CD8-positive, alpha-beta memory T cell (primary cell): Measurements from ENCODE around the gene SPAG6. TPM values are rescaled to one million over a fixed set of nuclear protein-coding genes. Genes with fewer than 3 reads are reported as not detected.

ENCODE experiments used
- CTCF ChIA-PET: fragments of 350-600 bp; sonication (Branson Sonifier 250); formaldehyde crosslinking; loops from one replicate; lab custom pipeline; 2021; ENCODE audit warnings: antibody characterized with exemption; lab: Charles Lee
- POLR2A ChIA-PET: fragments of 350-600 bp; sonication (Branson Sonifier 250); formaldehyde crosslinking; loops from one replicate; lab custom pipeline; 2021; ENCODE audit warnings: antibody characterized with exemption; lab: Charles Lee
- DNase-seq, 5 donors: peaks; one replicate each; pipeline versions ENCODE4 v3.0.0 to v3.0.0-alpha.2; 2020 to 2022; ENCODE audit warnings: mixed read lengths in 1 of 5
- H3K27ac ChIP-seq: one replicate; pipeline ENCODE4 v1.7.0; 2013; ENCODE audit warnings: low read depth, mild to moderate bottlenecking, low read length, moderate library complexity
- H3K27me3 ChIP-seq: 2 replicates; pipeline ENCODE4 v1.7.0; 2013; ENCODE audit warnings: low read length, mild to moderate bottlenecking; ENCODE audit not compliant: insufficient read depth, poor library complexity, severe bottlenecking
- H3K36me3 ChIP-seq: 2 replicates; pipeline ENCODE4 v1.7.0; 2013; ENCODE audit warnings: mild to moderate bottlenecking, low read length, moderate library complexity; ENCODE audit not compliant: insufficient read depth
- H3K4me1 ChIP-seq: 2 replicates; pipeline ENCODE4 v1.7.0; 2013; ENCODE audit warnings: mild to moderate bottlenecking, low read length, moderate library complexity; ENCODE audit not compliant: insufficient read depth
- H3K4me3 ChIP-seq: 2 replicates; pipeline ENCODE4 v1.7.0; 2013; ENCODE audit warnings: mild to moderate bottlenecking, low read length
- H3K9me3 ChIP-seq: 2 replicates; pipeline ENCODE4 v1.7.0; 2013; ENCODE audit warnings: mild to moderate bottlenecking, low read length
- H3K27ac Mint-ChIP-seq, 8 donors: one replicate each; pipeline ENCODE4 v1.8.0; 2020 to 2021; ENCODE audit warnings: mixed read lengths in 8 of 8, mild to moderate bottlenecking in 6 of 8, inconsistent platforms in 3 of 8, moderate library complexity in 3 of 8
- H3K27me3 Mint-ChIP-seq, 2 donors: one replicate each; pipeline ENCODE4 v1.8.0; 2020 to 2021; ENCODE audit warnings: mixed read lengths in 2 of 2, mild to moderate bottlenecking in 1 of 2, moderate library complexity in 1 of 2
- H3K36me3 Mint-ChIP-seq, 3 donors: one replicate each; pipeline ENCODE4 v1.8.0; 2020 to 2021; ENCODE audit warnings: mixed read lengths in 3 of 3, inconsistent platforms in 1 of 3, mild to moderate bottlenecking in 1 of 3
- H3K4me1 Mint-ChIP-seq, 3 donors: one replicate each; pipeline ENCODE4 v1.8.0; 2020 to 2021; ENCODE audit warnings: mixed read lengths in 3 of 3, inconsistent platforms in 1 of 3, mild to moderate bottlenecking in 1 of 3
- H3K4me3 Mint-ChIP-seq, 7 donors: one replicate each; pipeline ENCODE4 v1.8.0; 2020 to 2021; ENCODE audit warnings: mixed read lengths in 7 of 7, mild to moderate bottlenecking in 6 of 7, moderate library complexity in 4 of 7, inconsistent platforms in 2 of 7
- H3K9me3 Mint-ChIP-seq, 5 donors: one replicate each; pipeline ENCODE4 v1.8.0; 2020 to 2022; ENCODE audit warnings: mixed read lengths in 5 of 5, mild to moderate bottlenecking in 3 of 5, moderate library complexity in 2 of 5, inconsistent platforms in 1 of 5
- polyA plus RNA-seq: library from polyadenylated mRNA; unstranded; fragments of 300-500 nt; fragmentation: Illumina TruSeq; gene quantifications from one replicate; pipeline ENCODE4 v1.2.3, GENCODE V29; 2021
- total RNA-seq, 2 experiments: library from RNA; stranded (reverse); gene quantifications; one replicate each; pipeline ENCODE4 v1.2.3, GENCODE V29; 2021

The SPAG6 gene
- total and polyA plus RNA-seq, 3 experiments from 2014 or later = 0.22 TPM; not detected in 2

GRCh38 chr10:22314852-22315251 lies 30.4 kb upstream of the SPAG6 start:
- Mint-ChIP-seq H3K27ac (peak overlapping the region in 1 of 8 donors; percentile 22), H3K36me3 (peaks cover 0 to 9% (median 0%) of the 10 kb centered on the region in 3 donors), H3K27me3 (peaks cover 4 to 24% of the 10 kb centered on the region in 2 donors), H3K4me3 (peak overlapping the region; percentile 4 to 96 (median 92)), H3K9me3 (peaks cover 0 to under 1% (median 0%) of the 10 kb centered on the region in 5 donors), H3K4me1 (peaks cover 21 to 42% (median 42%) of the 10 kb centered on the region in 3 donors)
- DNase-seq = no peak
- H3K27ac ChIP-seq = no peak overlapping the region
- CTCF ChIA-PET = interaction anchor here (1.5 kb wide), 1 partner anchor 818 kb away, joined by 3 read pairs; no protein-coding TSS in a partner anchor
- POLR2A ChIA-PET = interaction anchor here (2.4 to 3.4 kb wide), 3 partner anchors 25 to 122 kb away, joined by 19 to 24 read pairs (median 20); no protein-coding TSS in a partner anchor
- no peaks in the 10 kb centered on the region for H3K9me3 ChIP-seq
- peaks cover 6% of the 10 kb centered on the region for H3K27me3 ChIP-seq
- H3K4me1 ChIP-seq = peaks cover 30% of the 10 kb centered on the region
- no peak overlapping the region for H3K4me3 ChIP-seq
- no peaks in the 10 kb centered on the region for H3K36me3 ChIP-seq

GRCh38 chr10:22315455-22316285 lies 29.6 kb upstream of the SPAG6 start:
- H3K36me3 Mint-ChIP-seq = peaks cover 0 to 12% (median 0%) of the 10 kb centered on the region in 3 donors

GRCh38 chr10:22316286-22317075 lies 28.8 kb upstream of the SPAG6 start, which contains the start of gene COMMD3:
TSS of gene COMMD3 (plus strand) at chr10:22316388. CDS start at chr10:22316418, 30 bp downstream.
- peak within 1 kb of the TSS; percentile 87 to 98 (median 96) for H3K27ac Mint-ChIP-seq
- CTCF ChIA-PET = interaction anchor here (1.1 to 1.6 kb wide), 6 partner anchors 9 to 213 kb away, joined by 3 to 8 read pairs (median 4); no protein-coding TSS in a partner anchor

More at GRCh38 chr10:22315455-22316285, 29.6 kb upstream of the SPAG6 start:
- POLR2A ChIA-PET = interaction anchor here (0.6 to 3.4 kb wide), 11 partner anchors 19 to 789 kb away, joined by 3 to 24 read pairs (median 4); no protein-coding TSS in a partner anchor
- peak overlapping the region; percentile 72 to 96 (median 92) for H3K27ac Mint-ChIP-seq
- Histone ChIP-seq H3K27ac (peak overlapping the region; percentile 79), H3K36me3 (no peaks in the 10 kb centered on the region), H3K9me3 (no peaks in the 10 kb centered on the region), H3K4me3 (peak overlapping the region; percentile 72), H3K27me3 (peaks cover 6% of the 10 kb centered on the region), H3K4me1 (peaks cover 35% of the 10 kb centered on the region)
- CTCF ChIA-PET = interaction anchor here (1.1 to 1.6 kb wide), 7 partner anchors 8 to 819 kb away, joined by 3 to 8 read pairs (median 4); no protein-coding TSS in a partner anchor
- peak overlapping the region; percentile 89 to 96 (median 92) for H3K4me3 Mint-ChIP-seq
- peaks cover 6 to 27% of the 10 kb centered on the region in 2 donors for H3K27me3 Mint-ChIP-seq
- H3K4me1 Mint-ChIP-seq = peaks cover 25 to 47% (median 47%) of the 10 kb centered on the region in 3 donors
- peaks cover 0 to 4% (median 0%) of the 10 kb centered on the region in 5 donors for H3K9me3 Mint-ChIP-seq
- DNase-seq = no peak

GRCh38 chr10:22317076-22317370 lies 28.3 kb upstream of the SPAG6 start:
- CTCF ChIA-PET = no interaction called here
- DNase-seq = no peak
- Histone ChIP-seq H3K27me3 (peaks cover 6% of the 10 kb centered on the region), H3K4me1 (peaks cover 35% of the 10 kb centered on the region), H3K4me3 (peak overlapping the region; percentile 85), H3K36me3 (no peaks in the 10 kb centered on the region), H3K9me3 (no peaks in the 10 kb centered on the region), H3K27ac (peak overlapping the region; percentile 82)
- H3K27me3 Mint-ChIP-seq = peaks cover 4 to 21% of the 10 kb centered on the region in 2 donors
- peak overlapping the region; percentile 87 to 98 (median 93) for H3K27ac Mint-ChIP-seq
- peaks cover 25 to 47% (median 47%) of the 10 kb centered on the region in 3 donors for H3K4me1 Mint-ChIP-seq
- peaks cover 0 to 14% (median 0%) of the 10 kb centered on the region in 3 donors for H3K36me3 Mint-ChIP-seq
- peaks cover 0 to 4% (median 0%) of the 10 kb centered on the region in 5 donors for H3K9me3 Mint-ChIP-seq
- peak overlapping the region; percentile 88 to 96 (median 92) for H3K4me3 Mint-ChIP-seq
- POLR2A ChIA-PET = interaction anchor here (1.5 to 3.4 kb wide), 5 partner anchors 23 to 121 kb away, joined by 4 to 24 read pairs (median 19); no protein-coding TSS in a partner anchor

More at GRCh38 chr10:22316286-22317075, 28.8 kb upstream of the SPAG6 start, which contains the start of gene COMMD3:
- H3K9me3 ChIP-seq = no peaks in the 10 kb centered on the region
- peaks cover 35% of the 10 kb centered on the region for H3K4me1 ChIP-seq
- peak; percentile 70 to 85 (median 77) for DNase-seq
- Mint-ChIP-seq H3K9me3 (peaks cover 0 to 4% (median 0%) of the 10 kb centered on the region in 5 donors), H3K36me3 (peaks cover 0 to 13% (median 0%) of the 10 kb centered on the region in 3 donors), H3K4me3 (peak within 1 kb of the TSS; percentile 90 to 96 (median 94)), H3K4me1 (peaks cover 25 to 47% (median 47%) of the 10 kb centered on the region in 3 donors), H3K27me3 (peaks cover 4 to 21% of the 10 kb centered on the region in 2 donors)
- no peaks in the 10 kb centered on the region for H3K36me3 ChIP-seq
- POLR2A ChIA-PET = interaction anchor here (0.6 to 3.4 kb wide), 11 partner anchors 19 to 790 kb away, joined by 3 to 24 read pairs (median 4); no protein-coding TSS in a partner anchor
- H3K27ac ChIP-seq = peak within 1 kb of the TSS; percentile 82
- H3K4me3 ChIP-seq = peak within 1 kb of the TSS; percentile 85
- H3K27me3 ChIP-seq = peaks cover 6% of the 10 kb centered on the region

- peaks cover 0 to 4% (median 0%) of the 10 kb centered on the region in 5 donors for H3K9me3 Mint-ChIP-seq
- H3K4me3 ChIP-seq = no peak overlapping the region
- ChIA-PET POLR2A (interaction anchor here (0.6 to 3.4 kb wide), 3 partner anchors 89 to 381 kb away, joined by 3 to 19 read pairs (median 3); no protein-coding TSS in a partner anchor), CTCF (interaction anchor here (1.4 kb wide), 1 partner anchor 73 kb away, joined by 3 read pairs; no protein-coding TSS in a partner anchor)
- peak overlapping the region in 5 of 7 donors; percentile 29 to 92 (median 44) for H3K4me3 Mint-ChIP-seq
- peaks cover 38% of the 10 kb centered on the region for H3K4me1 ChIP-seq
- H3K27me3 Mint-ChIP-seq = peaks cover 9 to 29% of the 10 kb centered on the region in 2 donors
- H3K27me3 ChIP-seq = peaks cover 14% of the 10 kb centered on the region
- no peak for DNase-seq
- H3K36me3 Mint-ChIP-seq = peaks cover 0 to 20% (median 0%) of the 10 kb centered on the region in 3 donors
- peak overlapping the region; percentile 3 for H3K27ac ChIP-seq
- H3K27ac Mint-ChIP-seq = peak overlapping the region in 2 of 8 donors; percentile 32 to 35
- H3K36me3 ChIP-seq = no peaks in the 10 kb centered on the region
- H3K4me1 Mint-ChIP-seq = peaks cover 30 to 56% (median 56%) of the 10 kb centered on the region in 3 donors
- no peaks in the 10 kb centered on the region for H3K9me3 ChIP-seq
Observed at GRCh38 chr10:22317771-22318565, 27.3 kb upstream of the SPAG6 start.

- CTCF ChIA-PET = interaction anchor here (1.4 to 1.5 kb wide), 2 partner anchors 13 to 73 kb away, joined by 3 read pairs; no protein-coding TSS in a partner anchor
- Mint-ChIP-seq H3K4me1 (peaks cover 38 to 64% (median 64%) of the 10 kb centered on the region in 3 donors), H3K27me3 (peaks cover 9 to 30% of the 10 kb centered on the region in 2 donors), H3K27ac (peak overlapping the region in 1 of 8 donors; percentile 35), H3K9me3 (peaks cover 0 to 4% (median 0%) of the 10 kb centered on the region in 5 donors), H3K4me3 (peak overlapping the region in 6 of 7 donors; percentile 9 to 92 (median 38)), H3K36me3 (peaks cover 0 to 20% (median 0%) of the 10 kb centered on the region in 3 donors)
- POLR2A ChIA-PET = interaction anchor here (1.7 kb wide), 1 partner anchor 22 kb away, joined by 9 read pairs; no protein-coding TSS in a partner anchor
- Histone ChIP-seq H3K27ac (peak overlapping the region; percentile 3), H3K4me3 (no peak overlapping the region), H3K27me3 (peaks cover 19% of the 10 kb centered on the region), H3K9me3 (no peaks in the 10 kb centered on the region), H3K36me3 (no peaks in the 10 kb centered on the region), H3K4me1 (peaks cover 43% of the 10 kb centered on the region)
- no peak for DNase-seq
Observed at GRCh38 chr10:22318772-22319171, 26.5 kb upstream of the SPAG6 start.
